T-cell (primary cell): Measurements from ENCODE around the gene CCDC197. TPM values are rescaled to one million over a fixed set of nuclear protein-coding genes. Genes with fewer than 3 reads are reported as not detected.

ENCODE experiments used
- ATAC-seq, 4 experiments: fragments of 200-7000 bp in 3 of 4; fragments of 150-1000 bp in 1 of 4; cut with Tn5 transposase; replicated peaks in 1 of 4; 1 replicate in 3 of 4; 2 replicates in 1 of 4; pipeline ENCODE4 v1.10.0; 2021; ENCODE audit warnings: moderate library complexity in 3 of 4, mild to moderate bottlenecking in 2 of 4, moderate number of reproducible peaks in 1 of 4
- CTCF ChIA-PET, 2 donors: fragments of 300-600 bp; sonication (Branson Sonifier 250); formaldehyde crosslinking; loops; one replicate each; lab custom pipeline; 2022; ENCODE audit warnings: antibody characterized with exemption in 2 of 2; lab: Charles Lee
- POLR2A ChIA-PET, 2 donors: fragments of 300-600 bp; sonication (Branson Sonifier 250); formaldehyde crosslinking; loops; one replicate each; lab custom pipeline; 2022; ENCODE audit warnings: antibody characterized with exemption in 2 of 2; lab: Charles Lee
- DNase-seq, 35 experiments: peaks; one replicate each; pipeline versions ENCODE4 v3.0.0 to v3.0.0-alpha.2; 2013 to 2023
- H3K27ac ChIP-seq: one replicate; pipeline ENCODE4 v1.5.1; 2013; ENCODE audit warnings: low read length
- H3K27me3 ChIP-seq, 2 experiments: replicated peaks in 1 of 2; 1 replicate in 1 of 2; 2 replicates in 1 of 2; pipeline versions ENCODE4 v1.6.1 to v1.7.0; 2013; ENCODE audit warnings: low read length in 1 of 2, mixed read lengths in 1 of 2; ENCODE audit not compliant: control insufficient read depth in 2 of 2, insufficient read depth in 2 of 2; ENCODE audit errors: extremely low read depth in 1 of 2
- H3K36me3 ChIP-seq, 2 donors: 1 replicate in 1 of 2; 2 replicates in 1 of 2; pipeline versions ENCODE4 v1.6.1 to v1.7.0; 2013; ENCODE audit warnings: low read length in 1 of 2; ENCODE audit not compliant: control insufficient read depth in 2 of 2, insufficient read depth in 1 of 2; ENCODE audit errors: extremely low read depth in 1 of 2
- H3K4me1 ChIP-seq, 2 experiments: 1 replicate in 1 of 2; 2 replicates in 1 of 2; pipeline versions ENCODE4 v1.6.1 to v1.7.0; 2013; ENCODE audit warnings: low read length in 2 of 2, mixed read lengths in 1 of 2; ENCODE audit not compliant: insufficient read depth in 2 of 2, control insufficient read depth in 1 of 2; ENCODE audit errors: extremely low read depth in 1 of 2
- H3K4me3 ChIP-seq, 2 donors: 1 replicate in 1 of 2; 2 replicates in 1 of 2; pipeline versions ENCODE4 v1.5.1 to v1.7.0; 2013; ENCODE audit warnings: mild to moderate bottlenecking in 2 of 2, low read length in 1 of 2, moderate library complexity in 1 of 2; ENCODE audit not compliant: control insufficient read depth in 1 of 2; ENCODE audit errors: extremely low read depth in 1 of 2
- H3K9me3 ChIP-seq: 2 replicates; pipeline ENCODE4 v1.7.0; 2013
- H3K27ac Mint-ChIP-seq, 2 donors: one replicate each; pipeline ENCODE4 v1.8.0; 2020 to 2021; ENCODE audit warnings: mild to moderate bottlenecking in 2 of 2, mixed read lengths in 2 of 2
- H3K27me3 Mint-ChIP-seq, 2 donors: one replicate each; pipeline ENCODE4 v1.8.0; 2021 to 2022; ENCODE audit warnings: mixed read lengths in 2 of 2
- H3K36me3 Mint-ChIP-seq: one replicate; pipeline ENCODE4 v1.8.0; 2021; ENCODE audit warnings: mixed read lengths
- H3K4me1 Mint-ChIP-seq, 3 donors: one replicate each; pipeline ENCODE4 v1.8.0; 2020 to 2022; ENCODE audit warnings: mixed read lengths in 3 of 3, mild to moderate bottlenecking in 1 of 3
- H3K4me3 Mint-ChIP-seq, 3 donors: one replicate each; pipeline ENCODE4 v1.8.0; 2020 to 2022; ENCODE audit warnings: mild to moderate bottlenecking in 3 of 3, mixed read lengths in 3 of 3, moderate library complexity in 3 of 3
- H3K9me3 Mint-ChIP-seq, 3 donors: one replicate each; pipeline ENCODE4 v1.8.0; 2020 to 2022; ENCODE audit warnings: mixed read lengths in 3 of 3
- WGBS: methylation state at CpG from one replicate; pipeline ENCODE4 v1.1.5; 2013; ENCODE audit warnings: missing lambda C conversion rate; ENCODE audit not compliant: insufficient coverage; 5-methylcytosine and 5-hydroxymethylcytosine counted together
- total RNA-seq, 35 experiments: library from RNA in 6 of 35; stranded (reverse) in 6 of 35; fragments of 120-200 nt in 1 of 35; gene quantifications; one replicate each; pipeline versions ENCODE4 v1.2.1 to v1.2.4 and lab custom pipeline; 2013 to 2026

Gene CCDC197
- total RNA-seq, 5 donors from 2014 or later (not counting 1 experiment from before 2014, with no cell fraction given), result not detected

- 88% methylated on average over 9 of the region's 17 CpGs for whole genome bisulfite sequencing
- Histone ChIP-seq H3K4me1 (peaks cover 0 to 12% of the 10 kb centered on the region in 2 experiments), H3K4me3 (no peak overlapping the region), H3K27ac (no peak overlapping the region), H3K27me3 (peaks cover 0 to 49% of the 10 kb centered on the region in 2 experiments), H3K36me3 (no peaks in the 10 kb centered on the region), H3K9me3 (no peaks in the 10 kb centered on the region)
- ChIA-PET POLR2A (no interaction called here), CTCF (interaction anchor here (0.7 to 3.7 kb wide), 7 partner anchors 26 to 192 kb away, joined by 3 to 32 read pairs (median 4); no protein-coding TSS in a partner anchor)
- Mint-ChIP-seq H3K4me3 (no peak overlapping the region), H3K4me1 (peaks cover 7 to 12% (median 9%) of the 10 kb centered on the region in 3 donors), H3K27me3 (peaks cover 4 to 7% of the 10 kb centered on the region in 2 donors), H3K36me3 (no peaks in the 10 kb centered on the region), H3K27ac (no peak overlapping the region), H3K9me3 (no peaks in the 10 kb centered on the region)
- no peak for DNase-seq
- ATAC-seq, result no peak
These were observed 1.1 kb downstream of the CCDC197 start for GRCh38 chr14:93997916-93998870.

GRCh38 chr14:93998871-93999403 is 1.8 kb downstream of the CCDC197 start:
- Histone ChIP-seq H3K36me3 (no peaks in the 10 kb centered on the region), H3K27me3 (peaks cover 0 to 49% of the 10 kb centered on the region in 2 experiments), H3K4me1 (peaks cover 0 to 12% of the 10 kb centered on the region in 2 experiments), H3K27ac (no peak overlapping the region), H3K4me3 (no peak overlapping the region), H3K9me3 (no peaks in the 10 kb centered on the region)
- Mint-ChIP-seq H3K27me3 (peaks cover 7 to 12% of the 10 kb centered on the region in 2 donors), H3K4me3 (no peak overlapping the region), H3K9me3 (no peaks in the 10 kb centered on the region), H3K4me1 (peaks cover 7 to 12% (median 9%) of the 10 kb centered on the region in 3 donors), H3K36me3 (no peaks in the 10 kb centered on the region), H3K27ac (no peak overlapping the region)
- DNase-seq (no peak), ATAC-seq (no peak)
- CTCF ChIA-PET, result interaction anchor here (0.7 to 3.7 kb wide), 4 partner anchors 21 to 60 kb away, joined by 3 to 32 read pairs (median 16); no protein-coding TSS in a partner anchor
- WGBS, result 96% methylated on average over 7 of the region's 7 CpGs
- POLR2A ChIA-PET, result no interaction called here

- Histone ChIP-seq H3K4me3 (no peak overlapping the region), H3K9me3 (no peaks in the 10 kb centered on the region), H3K4me1 (peaks cover 0 to 12% of the 10 kb centered on the region in 2 experiments), H3K27me3 (peaks cover 0 to 49% of the 10 kb centered on the region in 2 experiments), H3K27ac (no peak overlapping the region), H3K36me3 (no peaks in the 10 kb centered on the region)
- no peak for DNase-seq
- peaks cover 7 to 12% (median 9%) of the 10 kb centered on the region in 3 donors for H3K4me1 Mint-ChIP-seq
- no peaks in the 10 kb centered on the region for H3K36me3 Mint-ChIP-seq
- H3K27ac Mint-ChIP-seq, result no peak overlapping the region
- ChIA-PET POLR2A (interaction anchor here in 1 of 2 donors (0.7 kb wide), 1 partner anchor 14 kb away, joined by 5 read pairs; no protein-coding TSS in a partner anchor), CTCF (interaction anchor here (0.7 to 3.7 kb wide), 6 partner anchors 20 to 60 kb away, joined by 3 to 32 read pairs (median 4); no protein-coding TSS in a partner anchor)
- H3K4me3 Mint-ChIP-seq, result no peak overlapping the region
- no peaks in the 10 kb centered on the region for H3K9me3 Mint-ChIP-seq
- peaks cover 7 to 12% of the 10 kb centered on the region in 2 donors for H3K27me3 Mint-ChIP-seq
- no peak for ATAC-seq
- WGBS, result 73% methylated on average over 7 of the region's 8 CpGs
These were observed 2.5 kb downstream of the CCDC197 start for GRCh38 chr14:93999573-93999972.

GRCh38 chr14:94000267-94000666 is 3.2 kb downstream of the CCDC197 start:
- DNase-seq (no peak), ATAC-seq (no peak)
- Histone ChIP-seq H3K4me3 (no peak overlapping the region), H3K27ac (no peak overlapping the region), H3K27me3 (peaks cover 0 to 48% of the 10 kb centered on the region in 2 experiments), H3K4me1 (peaks cover 0 to 12% of the 10 kb centered on the region in 2 experiments), H3K36me3 (no peaks in the 10 kb centered on the region), H3K9me3 (no peaks in the 10 kb centered on the region)
- WGBS, result 85% methylated on average over 6 of the region's 6 CpGs
- Mint-ChIP-seq H3K4me1 (peaks cover 7 to 12% (median 9%) of the 10 kb centered on the region in 3 donors), H3K27me3 (peaks cover 7 to 12% of the 10 kb centered on the region in 2 donors), H3K9me3 (no peaks in the 10 kb centered on the region), H3K4me3 (no peak overlapping the region), H3K36me3 (no peaks in the 10 kb centered on the region), H3K27ac (no peak overlapping the region)
- POLR2A ChIA-PET, result interaction anchor here in 1 of 2 donors (0.7 kb wide), 1 partner anchor 13 kb away, joined by 5 read pairs; no protein-coding TSS in a partner anchor
- CTCF ChIA-PET, result interaction anchor here (0.7 to 3.7 kb wide), 6 partner anchors 19 to 61 kb away, joined by 3 to 32 read pairs (median 4); no protein-coding TSS in a partner anchor

GRCh38 chr14:94001016-94001415 is 3.9 kb downstream of the CCDC197 start:
- Mint-ChIP-seq H3K27ac (no peak overlapping the region), H3K4me3 (no peak overlapping the region), H3K36me3 (no peaks in the 10 kb centered on the region), H3K27me3 (peaks cover 7 to 8% of the 10 kb centered on the region in 2 donors), H3K9me3 (no peaks in the 10 kb centered on the region), H3K4me1 (peaks cover 7 to 12% (median 9%) of the 10 kb centered on the region in 3 donors)
- WGBS, result 85% methylated on average over 13 of the region's 13 CpGs
- ATAC-seq (no peak), DNase-seq (no peak)
- H3K9me3 ChIP-seq, result no peaks in the 10 kb centered on the region
- H3K4me3 ChIP-seq, result no peak overlapping the region
- POLR2A ChIA-PET, result no interaction called here
- CTCF ChIA-PET, result interaction anchor here (0.6 to 3.7 kb wide), 5 partner anchors 19 to 65 kb away, joined by 3 to 32 read pairs (median 3); no protein-coding TSS in a partner anchor
- H3K27ac ChIP-seq, result no peak overlapping the region
- H3K27me3 ChIP-seq, result peaks cover 0 to 40% of the 10 kb centered on the region in 2 experiments
- peaks cover 0 to 12% of the 10 kb centered on the region in 2 experiments for H3K4me1 ChIP-seq
- no peaks in the 10 kb centered on the region for H3K36me3 ChIP-seq
